Measurements from ENCODE around the gene PDZD4. TPM values are rescaled to one million over a fixed set of nuclear protein-coding genes. Genes with fewer than 3 reads are reported as not detected.

PDZD4 gene
- total RNA-seq, 1 donor from 2014 or later = 9.9 TPM

DNA sequence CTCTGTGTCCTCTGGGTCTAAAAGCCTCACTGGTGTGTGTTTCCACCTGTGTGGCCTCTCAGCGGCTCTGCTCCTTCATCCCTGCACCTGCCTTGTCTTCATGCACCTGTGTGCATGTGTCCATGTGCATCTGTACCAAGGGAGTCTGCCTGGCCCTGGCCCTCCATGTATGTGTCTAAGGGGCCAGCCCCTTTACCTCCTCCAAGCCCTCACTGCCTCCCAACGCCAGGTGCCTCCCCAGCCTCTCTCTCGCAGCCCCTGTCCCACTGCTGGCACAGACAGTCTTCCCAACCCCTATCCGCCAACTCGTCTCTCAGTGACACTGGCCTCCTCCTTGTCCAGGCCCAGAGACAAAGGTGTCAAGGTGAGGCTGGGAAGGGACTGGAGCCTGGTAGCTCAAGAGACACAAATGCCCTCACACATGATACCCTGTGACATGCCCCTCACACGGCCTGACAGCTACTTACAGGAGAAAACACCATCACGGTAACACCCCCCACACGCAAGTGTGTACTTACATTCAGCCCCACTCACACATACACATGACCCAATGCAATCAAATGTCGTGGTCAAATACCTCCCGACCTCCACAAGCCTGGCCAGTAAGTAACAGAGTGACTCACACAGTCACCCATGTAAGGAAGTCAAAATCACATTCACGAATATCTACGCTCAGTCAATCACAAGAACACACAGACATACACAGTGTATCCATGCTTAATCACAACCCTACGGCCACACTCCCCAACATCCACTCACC, 44.2 kb upstream of the PDZD4 start:
- no peaks in the 10 kb centered on the region for H3K9me3 Mint-ChIP-seq (ENCODE audit: unreplicated experiment)
- Histone ChIP-seq H3K9ac (ENCODE audit: low read length) (no peak overlapping the region), H3K79me2 (ENCODE audit: insufficient read depth, low read length) (no peaks in the 10 kb centered on the region), H4K20me1 (ENCODE audit: insufficient read depth, low read length) (no peaks in the 10 kb centered on the region), H3K4me3 (ENCODE audit: insufficient read depth, low read depth, low read length) (no peak overlapping the region), H2AFZ (ENCODE audit: low read depth, low read length) (no peak overlapping the region), H3K27me3 (ENCODE audit: insufficient read depth, low read length) (peaks cover 8% of the 10 kb centered on the region), H3K9me3 (ENCODE audit: insufficient read depth, low read depth, low read length) (no peaks in the 10 kb centered on the region), H3K36me3 (ENCODE audit: insufficient read depth, low read length) (no peaks in the 10 kb centered on the region), H3K27ac (ENCODE audit: low read depth, low read length) (no peak overlapping the region), H3K4me2 (ENCODE audit: low read length) (no peak overlapping the region), H3K4me1 (ENCODE audit: insufficient read depth, low read length) (no peaks in the 10 kb centered on the region)
- no peak for TF ChIP-seq EZH2 (IDR thresholded peaks at IDR 0.05; ENCODE audit: insufficient read depth, low read length)
- TF ChIP-seq, protein P1, sequence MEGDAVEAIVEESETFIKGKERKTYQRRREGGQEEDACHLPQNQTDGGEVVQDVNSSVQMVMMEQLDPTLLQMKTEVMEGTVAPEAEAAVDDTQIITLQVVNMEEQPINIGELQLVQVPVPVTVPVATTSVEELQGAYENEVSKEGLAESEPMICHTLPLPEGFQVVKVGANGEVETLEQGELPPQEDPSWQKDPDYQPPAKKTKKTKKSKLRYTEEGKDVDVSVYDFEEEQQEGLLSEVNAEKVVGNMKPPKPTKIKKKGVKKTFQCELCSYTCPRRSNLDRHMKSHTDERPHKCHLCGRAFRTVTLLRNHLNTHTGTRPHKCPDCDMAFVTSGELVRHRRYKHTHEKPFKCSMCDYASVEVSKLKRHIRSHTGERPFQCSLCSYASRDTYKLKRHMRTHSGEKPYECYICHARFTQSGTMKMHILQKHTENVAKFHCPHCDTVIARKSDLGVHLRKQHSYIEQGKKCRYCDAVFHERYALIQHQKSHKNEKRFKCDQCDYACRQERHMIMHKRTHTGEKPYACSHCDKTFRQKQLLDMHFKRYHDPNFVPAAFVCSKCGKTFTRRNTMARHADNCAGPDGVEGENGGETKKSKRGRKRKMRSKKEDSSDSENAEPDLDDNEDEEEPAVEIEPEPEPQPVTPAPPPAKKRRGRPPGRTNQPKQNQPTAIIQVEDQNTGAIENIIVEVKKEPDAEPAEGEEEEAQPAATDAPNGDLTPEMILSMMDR (IDR thresholded peaks at IDR 0.05; ENCODE audit: insufficient read depth, low read depth, low read length) = no peak
- no peak overlapping the region for H3K27ac Mint-ChIP-seq (ENCODE audit: unreplicated experiment)
- DNase-seq (ENCODE audit: low read depth) (no peak), FAIRE-seq (peak; percentile 65)
- peak overlapping the region; percentile 58 for H3K4me3 Mint-ChIP-seq (ENCODE audit: unreplicated experiment)
- H3K36me3 Mint-ChIP-seq (ENCODE audit: low read depth, unreplicated experiment) = peaks cover 6% of the 10 kb centered on the region
- H3K4me1 Mint-ChIP-seq (ENCODE audit: low read depth, unreplicated experiment) = peaks cover 25% of the 10 kb centered on the region
- H3K27me3 Mint-ChIP-seq (ENCODE audit: low read depth, unreplicated experiment) = no peaks in the 10 kb centered on the region

DNA sequence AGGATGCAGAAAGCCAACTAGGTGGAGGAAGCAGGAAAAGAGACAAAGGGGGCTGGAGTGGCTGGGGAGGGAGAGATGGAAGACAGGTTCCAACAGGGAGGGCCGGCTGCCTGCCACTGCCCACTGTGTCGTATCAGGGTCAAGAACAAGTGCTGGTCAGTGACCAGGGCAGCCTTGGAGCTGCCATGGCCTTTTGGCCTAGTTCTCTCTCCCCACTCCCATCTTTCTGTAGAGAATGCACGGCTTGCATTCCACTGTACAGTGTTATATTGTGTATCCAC, 43.7 kb upstream of the PDZD4 start:
- Mint-ChIP-seq H3K9me3 (ENCODE audit: unreplicated experiment) (no peaks in the 10 kb centered on the region), H3K4me1 (ENCODE audit: low read depth, unreplicated experiment) (peaks cover 25% of the 10 kb centered on the region), H3K27me3 (ENCODE audit: low read depth, unreplicated experiment) (no peaks in the 10 kb centered on the region), H3K36me3 (ENCODE audit: low read depth, unreplicated experiment) (peaks cover 6% of the 10 kb centered on the region), H3K27ac (ENCODE audit: unreplicated experiment) (no peak overlapping the region), H3K4me3 (ENCODE audit: unreplicated experiment) (no peak overlapping the region)
- no peaks in the 10 kb centered on the region for H3K9me3 ChIP-seq (ENCODE audit: insufficient read depth, low read depth, low read length)
- peaks cover 8% of the 10 kb centered on the region for H3K27me3 ChIP-seq (ENCODE audit: insufficient read depth, low read length)
- TF ChIP-seq, protein P1 (IDR thresholded peaks at IDR 0.05; ENCODE audit: insufficient read depth, low read depth, low read length) = no peak
- no peak for TF ChIP-seq EZH2 (IDR thresholded peaks at IDR 0.05; ENCODE audit: insufficient read depth, low read length)
- no peak overlapping the region for H3K9ac ChIP-seq (ENCODE audit: low read length)
- H2AFZ ChIP-seq (ENCODE audit: low read depth, low read length) = no peak overlapping the region
- no peak for FAIRE-seq
- no peak overlapping the region for H3K4me3 ChIP-seq (ENCODE audit: insufficient read depth, low read depth, low read length)
- DNase-seq (ENCODE audit: low read depth) = no peak
- H3K79me2 ChIP-seq (ENCODE audit: insufficient read depth, low read length) = no peaks in the 10 kb centered on the region
- H3K36me3 ChIP-seq (ENCODE audit: insufficient read depth, low read length) = no peaks in the 10 kb centered on the region
- H4K20me1 ChIP-seq (ENCODE audit: insufficient read depth, low read length) = no peaks in the 10 kb centered on the region
- no peak overlapping the region for H3K27ac ChIP-seq (ENCODE audit: low read depth, low read length)
- H3K4me2 ChIP-seq (ENCODE audit: low read length) = no peak overlapping the region
- H3K4me1 ChIP-seq (ENCODE audit: insufficient read depth, low read length) = no peaks in the 10 kb centered on the region
